ENCODE results near the gene TMEM178B. TPM values are rescaled to one million over a fixed set of nuclear protein-coding genes. Genes with fewer than 3 reads are reported as not detected.

Gene TMEM178B
- total RNA-seq, 2 experiments from 2014 or later: 0.06 to 0.21 TPM

GRCh38 chr7:141407893-141408292 lies 334.0 kb downstream of the TMEM178B start:
- Mint-ChIP-seq H3K4me3 (no peak overlapping the region), H3K27ac (no peak overlapping the region), H3K36me3 (no peaks in the 10 kb centered on the region), H3K9me3 (no peaks in the 10 kb centered on the region), H3K27me3 (peaks cover 20% of the 10 kb centered on the region), H3K4me1 (no peaks in the 10 kb centered on the region)
- DNase-seq: no peak

GRCh38 chr7:141408440-141408839 lies 334.6 kb downstream of the TMEM178B start:
- no peaks in the 10 kb centered on the region for H3K9me3 Mint-ChIP-seq

GRCh38 chr7:141409219-141409618 lies 335.4 kb downstream of the TMEM178B start:
- Mint-ChIP-seq H3K4me3 (no peak overlapping the region), H3K4me1 (no peaks in the 10 kb centered on the region), H3K36me3 (no peaks in the 10 kb centered on the region), H3K27me3 (peaks cover 20% of the 10 kb centered on the region), H3K27ac (no peak overlapping the region), H3K9me3 (no peaks in the 10 kb centered on the region)
- DNase-seq: no peak

More at GRCh38 chr7:141408440-141408839, 334.6 kb downstream of the TMEM178B start:
- DNase-seq: no peak
- H3K27me3 Mint-ChIP-seq: peaks cover 20% of the 10 kb centered on the region
- no peaks in the 10 kb centered on the region for H3K36me3 Mint-ChIP-seq
- no peak overlapping the region for H3K4me3 Mint-ChIP-seq
- H3K27ac Mint-ChIP-seq: no peak overlapping the region
- no peaks in the 10 kb centered on the region for H3K4me1 Mint-ChIP-seq

GRCh38 chr7:141409801-141410329 lies 336.0 kb downstream of the TMEM178B start:
- no peak overlapping the region for H3K4me3 Mint-ChIP-seq
- H3K27ac Mint-ChIP-seq: no peak overlapping the region
- no peak for DNase-seq
- H3K36me3 Mint-ChIP-seq: no peaks in the 10 kb centered on the region
- H3K27me3 Mint-ChIP-seq: peaks cover 22% of the 10 kb centered on the region
- no peaks in the 10 kb centered on the region for H3K9me3 Mint-ChIP-seq
- H3K4me1 Mint-ChIP-seq: no peaks in the 10 kb centered on the region

GRCh38 chr7:141410353-141411000 lies 336.6 kb downstream of the TMEM178B start:
- no peaks in the 10 kb centered on the region for H3K4me1 Mint-ChIP-seq
- H3K9me3 Mint-ChIP-seq: no peaks in the 10 kb centered on the region
- no peaks in the 10 kb centered on the region for H3K36me3 Mint-ChIP-seq
- DNase-seq: no peak
- no peak overlapping the region for H3K27ac Mint-ChIP-seq
- H3K4me3 Mint-ChIP-seq: no peak overlapping the region
- H3K27me3 Mint-ChIP-seq: peaks cover 26% of the 10 kb centered on the region

GRCh38 chr7:141411133-141411532 lies 337.3 kb downstream of the TMEM178B start:
- DNase-seq: no peak
- no peak overlapping the region for H3K27ac Mint-ChIP-seq
- no peaks in the 10 kb centered on the region for H3K36me3 Mint-ChIP-seq
- peaks cover 28% of the 10 kb centered on the region for H3K27me3 Mint-ChIP-seq
- H3K4me3 Mint-ChIP-seq: no peak overlapping the region
- H3K9me3 Mint-ChIP-seq: no peaks in the 10 kb centered on the region
- H3K4me1 Mint-ChIP-seq: no peaks in the 10 kb centered on the region

GRCh38 chr7:141415999-141416398 lies 342.1 kb downstream of the TMEM178B start:
- DNase-seq: no peak
- H3K36me3 Mint-ChIP-seq: no peaks in the 10 kb centered on the region
- peaks cover 21% of the 10 kb centered on the region for H3K27me3 Mint-ChIP-seq
- no peaks in the 10 kb centered on the region for H3K9me3 Mint-ChIP-seq
- H3K4me3 Mint-ChIP-seq: no peak overlapping the region
- no peak overlapping the region for H3K27ac Mint-ChIP-seq
- no peaks in the 10 kb centered on the region for H3K4me1 Mint-ChIP-seq

- no peaks in the 10 kb centered on the region for H3K36me3 Mint-ChIP-seq
- H3K4me3 Mint-ChIP-seq: no peak overlapping the region
- DNase-seq: no peak
- H3K27me3 Mint-ChIP-seq: peaks cover 19% of the 10 kb centered on the region
- H3K9me3 Mint-ChIP-seq: no peaks in the 10 kb centered on the region
- H3K27ac Mint-ChIP-seq: no peak overlapping the region
- H3K4me1 Mint-ChIP-seq: no peaks in the 10 kb centered on the region
Measured at GRCh38 chr7:141416650-141417270, 342.9 kb downstream of the TMEM178B start.

- no peak for DNase-seq
- H3K4me3 Mint-ChIP-seq: no peak overlapping the region
- H3K27me3 Mint-ChIP-seq: peaks cover 21% of the 10 kb centered on the region
- H3K4me1 Mint-ChIP-seq: no peaks in the 10 kb centered on the region
- H3K9me3 Mint-ChIP-seq: no peaks in the 10 kb centered on the region
- H3K27ac Mint-ChIP-seq: no peak overlapping the region
- H3K36me3 Mint-ChIP-seq: no peaks in the 10 kb centered on the region
Measured at GRCh38 chr7:141417506-141417905, 343.6 kb downstream of the TMEM178B start.

- Mint-ChIP-seq H3K9me3 (no peaks in the 10 kb centered on the region), H3K27ac (no peak overlapping the region), H3K36me3 (no peaks in the 10 kb centered on the region), H3K4me3 (no peak overlapping the region), H3K27me3 (peaks cover 21% of the 10 kb centered on the region), H3K4me1 (no peaks in the 10 kb centered on the region)
- no peak for DNase-seq
Measured at GRCh38 chr7:141418066-141418465, 344.2 kb downstream of the TMEM178B start.

- DNase-seq: no peak
- Mint-ChIP-seq H3K27me3 (peaks cover 18% of the 10 kb centered on the region), H3K36me3 (no peaks in the 10 kb centered on the region), H3K4me1 (no peaks in the 10 kb centered on the region), H3K9me3 (peaks cover under 1% of the 10 kb centered on the region), H3K4me3 (no peak overlapping the region), H3K27ac (no peak overlapping the region)
Measured at GRCh38 chr7:141421306-141421705, 347.4 kb downstream of the TMEM178B start.

- Mint-ChIP-seq H3K9me3 (peaks cover 6% of the 10 kb centered on the region), H3K27ac (no peak overlapping the region), H3K4me3 (no peak overlapping the region), H3K27me3 (peaks cover 12% of the 10 kb centered on the region), H3K4me1 (no peaks in the 10 kb centered on the region), H3K36me3 (no peaks in the 10 kb centered on the region)
- DNase-seq: no peak
Measured at GRCh38 chr7:141427134-141427533, 353.3 kb downstream of the TMEM178B start.

- H3K27me3 Mint-ChIP-seq: peaks cover 10% of the 10 kb centered on the region
- H3K9me3 Mint-ChIP-seq: peaks cover 6% of the 10 kb centered on the region
- no peak for DNase-seq
- H3K4me1 Mint-ChIP-seq: no peaks in the 10 kb centered on the region
- no peak overlapping the region for H3K4me3 Mint-ChIP-seq
- no peak overlapping the region for H3K27ac Mint-ChIP-seq
- H3K36me3 Mint-ChIP-seq: no peaks in the 10 kb centered on the region
Measured at GRCh38 chr7:141430455-141431139, 356.7 kb downstream of the TMEM178B start.

GRCh38 chr7:141431140-141431479 lies 357.2 kb downstream of the TMEM178B start:
- Mint-ChIP-seq H3K4me1 (no peaks in the 10 kb centered on the region), H3K4me3 (no peak overlapping the region), H3K27ac (no peak overlapping the region), H3K36me3 (no peaks in the 10 kb centered on the region), H3K9me3 (peaks cover 6% of the 10 kb centered on the region), H3K27me3 (peaks cover 9% of the 10 kb centered on the region)
- no peak for DNase-seq

GRCh38 chr7:141431711-141432110 lies 357.8 kb downstream of the TMEM178B start:
- no peaks in the 10 kb centered on the region for H3K4me1 Mint-ChIP-seq
- no peak overlapping the region for H3K4me3 Mint-ChIP-seq
- peaks cover 4% of the 10 kb centered on the region for H3K9me3 Mint-ChIP-seq
- no peaks in the 10 kb centered on the region for H3K36me3 Mint-ChIP-seq
- no peak for DNase-seq
- peaks cover 9% of the 10 kb centered on the region for H3K27me3 Mint-ChIP-seq
- no peak overlapping the region for H3K27ac Mint-ChIP-seq
